ENCODE measurements around the gene GPR15.
"Not testable (repeated sequence)": the region's sequence is repeated elsewhere in the genome, so short reads cannot be mapped to it uniquely, and the experiment has no call there.

Gene GPR15

DNA sequence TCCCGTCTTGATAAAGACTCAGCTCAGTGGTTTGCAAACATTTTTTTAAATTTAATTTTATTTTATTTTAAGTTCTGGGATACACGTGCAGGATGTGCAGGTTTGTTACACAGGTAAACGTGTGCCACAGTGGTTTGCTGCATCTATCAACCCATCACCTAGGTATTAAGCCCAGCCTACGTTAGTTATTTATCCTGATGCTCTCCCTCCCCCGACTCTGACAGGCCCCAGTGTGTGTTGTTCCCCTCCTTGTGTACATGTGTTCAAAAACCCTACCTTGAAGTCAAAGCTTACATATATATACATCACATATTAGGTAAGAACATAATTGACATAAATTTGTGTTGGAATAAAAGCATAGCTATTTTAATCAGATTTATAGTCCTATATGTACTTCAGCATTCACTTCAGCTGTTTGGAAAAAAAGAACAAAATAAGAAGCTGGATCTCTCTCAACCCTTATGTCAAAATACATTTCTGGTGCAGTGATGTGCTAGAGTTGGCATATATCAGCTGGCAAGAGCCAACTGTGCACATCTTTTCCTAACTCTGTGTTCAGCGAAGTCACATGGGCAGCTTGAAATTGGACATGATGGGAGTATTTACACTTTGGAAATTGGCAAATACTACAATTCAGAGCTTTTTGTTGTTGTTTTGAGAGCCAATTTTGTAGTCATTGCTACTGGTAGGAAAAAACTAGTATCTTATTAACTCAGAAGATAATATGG, 26.5 kb downstream of the GPR15 start:
- DNase-seq (ENCODE audit: low read depth): no peak

DNA sequence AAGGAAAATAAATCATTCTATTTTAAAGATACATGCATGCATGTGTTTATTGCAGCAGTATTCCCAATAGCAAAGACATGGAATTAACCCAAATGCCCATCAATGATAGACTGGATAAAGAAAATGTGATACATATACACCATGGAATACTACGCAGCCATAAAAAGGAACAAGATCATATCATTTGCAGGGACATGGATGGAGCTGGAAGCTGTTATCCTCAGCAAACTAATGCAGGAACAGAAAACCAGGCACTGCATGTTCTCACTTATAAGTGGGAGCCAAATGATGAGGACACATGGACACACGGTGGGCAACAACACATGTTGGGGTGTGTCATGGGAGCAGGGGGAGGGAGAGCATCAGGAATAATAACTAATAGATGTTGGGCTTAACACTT, 28.0 kb downstream of the GPR15 start:
- not testable (repeated sequence) for DNase-seq (ENCODE audit: low read depth)

DNA sequence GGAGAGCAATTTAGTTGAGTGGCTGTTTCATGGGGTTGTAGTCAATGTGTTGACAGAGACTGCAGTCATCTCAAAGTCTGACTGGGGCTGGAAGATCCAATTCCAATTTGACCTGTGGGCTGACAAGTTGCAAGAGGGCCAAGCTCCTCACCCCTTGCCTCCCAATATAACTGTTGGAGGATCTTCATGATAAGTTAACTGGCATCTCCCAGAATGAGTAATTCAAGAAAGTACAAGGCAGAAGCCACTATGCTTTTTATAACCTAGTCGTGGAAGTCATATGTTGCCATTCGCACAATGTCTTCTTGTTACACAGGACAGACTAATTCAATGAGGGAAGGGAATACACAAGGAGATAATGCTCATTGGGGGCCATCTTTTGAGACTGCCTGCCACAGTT, 29.1 kb downstream of the GPR15 start:
- no peak for DNase-seq (ENCODE audit: low read depth)

DNA sequence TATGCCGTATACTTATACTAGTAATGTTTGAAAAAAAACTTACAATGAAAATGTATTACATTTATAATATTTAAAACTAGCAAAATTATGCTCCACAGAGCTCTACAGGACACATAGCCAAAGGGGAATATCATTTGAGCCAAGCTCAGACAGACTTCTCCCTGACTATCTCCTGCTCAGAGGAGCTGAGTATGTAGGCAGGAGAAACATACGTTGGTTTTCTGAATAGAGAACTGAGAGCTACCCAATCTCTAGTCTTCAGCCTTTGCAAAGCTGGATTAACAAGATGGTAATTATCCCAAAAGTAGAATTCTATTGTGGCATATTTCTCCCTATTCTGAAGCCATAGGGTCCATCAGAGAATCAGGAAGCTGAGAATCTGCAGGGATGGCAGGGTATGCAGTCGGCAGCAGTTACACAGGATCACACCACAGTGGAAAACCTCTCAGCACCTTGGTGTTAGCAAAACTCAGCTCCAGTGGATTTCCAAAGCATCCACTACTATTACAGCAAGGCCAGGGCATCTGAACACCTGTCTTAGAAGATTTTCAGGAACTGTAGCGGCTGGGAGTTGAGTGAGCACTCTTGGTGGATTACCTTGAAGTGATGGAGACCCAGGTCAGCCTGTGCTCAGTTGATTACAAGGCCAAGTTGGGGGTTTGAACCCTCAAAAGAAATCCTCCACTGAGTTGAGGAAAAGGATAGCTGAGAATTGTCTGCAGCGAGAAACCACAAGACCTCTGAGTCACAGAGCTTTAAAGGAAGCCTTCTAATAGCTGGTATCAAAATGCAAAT, 30.1 kb downstream of the GPR15 start:
- DNase-seq (ENCODE audit: low read depth): no peak

DNA sequence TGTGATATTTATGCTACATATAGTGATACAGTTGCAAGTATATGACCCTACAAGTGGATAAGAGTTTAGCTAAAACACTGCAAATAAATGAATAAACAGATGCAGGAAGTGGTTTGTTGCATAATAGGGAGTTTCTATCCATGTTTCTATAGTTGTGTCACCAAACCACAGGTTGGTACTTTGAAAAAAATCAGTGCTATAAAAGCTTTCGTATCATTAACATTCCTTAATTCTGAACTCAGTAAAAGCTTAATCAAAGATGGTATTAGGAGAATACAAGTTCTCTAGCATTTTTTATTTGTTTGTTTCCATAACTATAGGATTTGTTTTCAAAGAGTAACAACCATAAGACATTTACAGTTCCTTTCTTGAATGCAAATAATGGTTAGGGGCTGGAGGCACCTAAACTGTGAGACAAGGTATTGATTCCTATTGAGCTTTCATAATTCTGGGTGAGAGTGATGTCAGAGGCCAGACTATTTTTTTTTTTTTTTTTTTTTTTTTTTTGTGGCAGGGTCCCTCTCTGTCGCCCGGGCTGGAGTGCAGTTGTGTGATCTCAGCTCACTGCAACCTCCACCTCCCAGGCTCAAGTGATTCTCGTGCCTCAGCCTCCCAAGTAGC, 32.0 kb downstream of the GPR15 start:
- no peak for DNase-seq (ENCODE audit: low read depth)

DNA sequence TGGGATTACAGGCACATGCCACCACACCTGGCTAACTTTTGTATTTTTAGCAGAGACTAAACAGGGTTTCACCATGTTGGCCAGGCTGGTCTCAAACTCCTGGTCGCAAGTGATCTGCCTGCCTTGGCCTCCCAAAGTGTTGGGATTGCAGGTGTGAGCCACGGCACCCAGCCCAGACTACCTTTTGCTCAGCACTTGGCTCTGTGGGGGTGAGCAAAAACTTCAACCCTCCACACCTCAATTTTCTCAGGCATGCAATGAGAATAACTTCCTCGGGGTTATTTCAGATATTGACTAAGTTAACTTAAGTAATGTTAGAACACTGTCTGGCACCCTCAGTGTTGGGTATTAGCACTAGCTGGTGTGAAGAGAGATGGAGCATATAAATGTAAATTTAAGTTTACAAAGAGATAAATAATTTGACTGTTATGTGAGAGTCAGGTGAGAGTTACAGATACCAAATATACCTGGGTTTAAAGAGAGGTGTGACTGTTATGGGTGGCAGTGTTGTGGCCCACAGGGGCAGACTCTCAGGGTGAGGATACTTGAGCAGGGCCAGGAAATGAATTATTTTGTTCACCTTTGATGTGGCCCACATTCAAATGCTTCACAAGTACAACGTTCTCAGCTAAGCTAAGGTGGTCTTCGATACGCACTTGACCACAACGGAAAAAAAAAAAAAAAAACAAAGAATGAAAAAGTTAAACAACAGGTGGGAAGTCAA, 32.7 kb downstream of the GPR15 start:
- DNase-seq (ENCODE audit: low read depth): no peak

DNA sequence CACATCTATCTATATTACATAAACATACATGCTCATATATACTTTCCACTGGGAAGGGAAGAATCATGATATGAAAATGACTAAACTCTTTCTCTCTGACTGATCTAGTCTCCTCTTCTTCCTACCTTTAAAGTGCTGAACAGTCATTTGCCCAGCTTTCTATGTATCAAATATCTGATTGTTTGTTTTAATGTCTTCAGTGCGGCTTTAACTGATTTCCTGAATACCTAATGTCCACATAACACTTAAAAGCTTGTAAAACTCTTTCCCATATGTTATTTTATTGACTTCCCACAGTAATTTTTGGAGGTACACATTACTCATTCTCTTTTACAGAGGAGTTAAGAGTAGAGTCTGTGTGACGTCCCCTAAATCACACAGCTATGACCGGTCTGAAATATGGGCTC, 33.5 kb downstream of the GPR15 start:
- DNase-seq (ENCODE audit: low read depth): no peak

DNA sequence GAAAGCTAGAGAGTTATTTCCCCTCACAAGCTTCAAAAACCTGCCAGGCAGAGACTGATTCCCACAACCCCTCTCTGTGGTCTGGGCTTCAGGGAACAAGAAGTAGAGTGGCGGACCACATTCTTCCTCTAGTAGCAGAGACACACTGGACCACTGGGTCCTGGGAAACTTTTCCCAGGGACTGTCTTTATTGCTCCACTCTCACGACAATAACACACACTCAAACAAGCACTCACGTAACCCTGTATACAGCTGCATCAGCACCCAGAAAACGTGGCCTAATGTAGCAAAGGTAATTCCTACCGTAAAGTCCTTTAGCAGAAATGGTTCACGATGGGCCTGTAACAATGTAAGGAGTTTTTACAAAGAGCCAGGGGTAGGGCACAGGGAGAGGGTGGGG, 34.1 kb downstream of the GPR15 start:
- no peak for DNase-seq (ENCODE audit: low read depth)

DNA sequence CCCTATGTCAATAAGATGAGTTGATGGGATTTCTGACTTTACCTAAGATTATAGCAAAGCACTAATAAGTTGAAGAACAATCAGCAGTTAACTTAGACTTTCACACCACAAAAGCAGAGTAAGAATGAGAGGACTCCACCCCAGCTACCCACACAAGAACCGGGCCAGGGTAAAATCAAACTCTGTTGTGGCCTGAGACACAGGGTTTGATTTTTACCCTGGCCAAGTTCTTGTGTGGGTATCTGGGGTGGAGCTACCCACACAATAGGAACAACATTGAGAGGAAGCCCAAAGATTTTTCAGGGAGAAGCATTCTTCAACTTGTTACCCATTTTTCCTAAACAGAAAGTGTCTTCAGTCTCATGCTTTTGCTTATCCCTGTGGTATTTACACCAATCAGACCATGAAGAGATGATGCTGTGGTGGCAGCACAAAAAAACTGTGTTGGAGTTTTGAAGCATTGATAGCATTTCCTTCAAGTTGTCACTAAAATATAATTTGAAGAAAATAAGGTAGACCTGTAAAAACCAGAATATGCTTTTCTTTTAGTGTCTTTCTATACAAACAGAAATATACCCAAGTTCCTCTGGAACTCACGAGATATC, 36.0 kb downstream of the GPR15 start:
- DNase-seq (ENCODE audit: low read depth): no peak

DNA sequence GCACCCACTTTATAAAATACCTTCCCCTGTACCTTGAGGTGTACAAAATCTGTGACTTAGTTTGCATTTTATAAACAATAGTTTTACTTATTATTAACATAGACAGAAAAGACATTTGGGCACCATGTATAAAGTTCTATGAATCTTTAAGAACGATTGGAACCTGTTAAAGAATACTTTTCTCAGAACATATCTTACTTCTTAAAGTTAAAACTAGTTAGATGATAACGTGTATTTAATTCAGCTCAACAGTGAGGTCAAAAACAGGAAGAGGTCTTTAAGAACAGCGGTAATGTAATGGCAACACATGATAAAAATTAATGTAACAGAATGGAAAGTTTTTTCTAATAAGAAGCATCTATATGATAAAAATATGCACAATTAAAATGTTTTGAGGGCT, 36.6 kb downstream of the GPR15 start:
- no peak for DNase-seq (ENCODE audit: low read depth)

DNA sequence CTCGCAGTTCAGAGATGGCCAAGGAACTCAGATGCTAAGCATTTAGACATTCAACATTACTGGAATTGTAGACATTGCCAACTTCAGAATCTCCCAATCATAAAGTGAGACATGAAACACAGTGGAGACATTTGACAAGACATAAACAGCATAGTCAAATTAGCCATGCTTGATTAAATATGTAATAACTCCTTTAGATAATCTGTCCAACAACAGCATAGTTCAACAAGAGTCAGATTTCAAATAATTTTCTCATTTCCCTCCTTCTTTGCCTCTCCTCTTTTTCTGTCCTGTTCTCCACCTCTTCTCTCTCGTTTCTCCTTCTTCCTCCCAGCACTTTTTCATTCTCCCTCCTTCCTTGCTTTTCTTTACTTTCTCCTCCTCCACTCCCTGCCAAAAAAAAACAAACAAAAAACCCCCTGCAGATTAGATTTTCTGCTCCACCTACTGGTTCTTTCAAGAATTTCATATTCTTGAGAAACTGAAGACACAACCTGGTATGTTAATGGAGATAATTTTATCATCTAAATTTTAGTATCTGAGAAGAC, 41.5 kb downstream of the GPR15 start:
- DNase-seq (ENCODE audit: low read depth): no peak

DNA sequence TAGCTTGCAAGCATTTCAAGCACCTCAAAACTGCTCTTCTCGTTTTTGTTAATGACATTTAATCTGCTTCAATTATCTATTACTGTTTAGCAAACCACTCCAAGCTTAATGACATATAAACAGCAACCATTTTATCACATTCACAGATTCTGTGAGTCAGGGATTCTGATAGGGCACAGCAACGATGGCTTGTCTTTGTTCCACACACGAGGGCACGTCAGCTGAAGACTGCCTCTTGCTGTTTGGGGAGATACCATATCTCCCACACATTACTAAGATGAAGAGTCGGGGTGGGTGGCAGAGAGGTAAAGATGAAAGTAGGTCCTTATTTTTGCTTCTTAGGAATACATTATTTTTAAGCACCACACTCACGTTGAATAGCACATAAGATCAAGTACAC, 42.4 kb downstream of the GPR15 start:
- no peak for DNase-seq (ENCODE audit: low read depth)

DNA sequence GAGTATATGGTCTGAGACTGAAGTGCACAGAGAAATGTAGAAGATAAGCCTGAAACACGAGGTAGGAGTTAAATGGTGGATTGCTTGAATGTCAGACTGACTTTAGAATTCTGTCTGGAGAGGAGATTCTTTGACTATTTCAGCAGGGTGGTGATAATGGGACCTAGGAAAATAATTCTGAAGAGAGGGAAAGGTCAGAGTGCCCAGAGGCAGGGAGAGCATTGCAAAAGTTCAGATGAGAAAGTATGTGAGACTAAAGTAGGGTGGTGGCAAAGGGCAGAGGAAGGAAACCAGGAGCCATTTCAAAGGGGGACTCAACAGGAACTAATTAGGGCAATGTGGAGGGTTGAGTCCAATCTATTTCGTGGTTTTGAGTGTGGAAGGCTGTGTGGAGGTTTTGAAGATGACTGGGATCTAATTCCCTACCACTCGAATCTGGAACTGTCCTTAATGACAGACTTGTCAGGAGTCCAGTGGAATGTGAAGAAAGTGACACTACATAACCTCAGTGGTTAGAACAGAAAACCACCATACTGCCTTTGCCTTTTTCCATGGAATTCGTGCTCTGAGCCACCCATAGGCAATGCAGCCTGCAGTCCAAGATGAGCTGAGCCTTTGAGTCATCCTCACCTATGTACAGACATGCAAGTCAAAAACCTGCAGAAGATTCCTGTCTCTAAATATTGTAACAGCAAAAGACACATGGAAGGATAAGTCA, 45.6 kb downstream of the GPR15 start:
- no peak for DNase-seq (ENCODE audit: low read depth)

DNA sequence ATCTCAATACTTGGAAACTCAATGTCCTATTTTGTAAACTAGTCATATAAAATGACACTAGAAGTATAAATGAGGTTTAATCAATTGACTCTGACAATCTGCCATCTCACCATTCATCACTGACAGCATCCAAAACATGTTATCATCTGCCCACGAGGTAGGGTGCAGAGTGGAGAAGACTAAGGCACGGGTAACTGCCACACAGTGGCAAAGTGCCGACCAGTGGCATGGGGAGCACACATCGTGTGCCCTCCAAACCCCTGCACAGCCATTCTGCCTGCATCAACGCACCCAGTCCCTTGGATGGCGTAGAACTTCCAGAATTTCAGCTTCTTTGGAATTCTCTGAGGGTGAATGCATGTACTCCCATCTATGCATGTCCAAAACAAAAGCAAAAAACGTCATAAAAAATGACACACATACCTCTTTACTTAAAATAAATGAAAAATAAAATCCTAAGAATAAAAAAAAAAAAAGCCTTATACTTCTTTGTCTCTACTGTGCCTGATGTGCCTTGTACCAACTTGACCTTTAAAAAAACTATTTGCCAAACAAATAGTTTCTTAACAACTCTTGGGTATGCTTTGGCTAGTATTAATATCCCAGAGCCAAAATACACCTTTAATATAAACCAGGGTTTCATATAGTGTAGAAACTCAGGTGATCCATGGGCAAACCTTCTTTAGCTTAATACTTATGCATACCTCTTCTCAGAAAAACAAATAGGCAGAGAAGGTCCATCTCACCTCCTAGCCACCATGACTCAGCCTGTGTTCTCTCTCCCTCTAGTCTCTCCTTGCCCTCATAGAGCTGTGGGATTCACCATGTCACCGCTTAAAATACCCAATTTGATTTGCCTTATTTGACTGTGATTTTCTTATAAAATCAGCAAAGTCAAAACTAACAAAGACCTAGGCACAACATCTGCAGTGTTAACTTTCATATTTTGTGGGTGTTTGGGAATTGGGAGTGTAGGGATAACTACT, 48.9 kb downstream of the GPR15 start:
- no peak for DNase-seq (ENCODE audit: low read depth)

DNA sequence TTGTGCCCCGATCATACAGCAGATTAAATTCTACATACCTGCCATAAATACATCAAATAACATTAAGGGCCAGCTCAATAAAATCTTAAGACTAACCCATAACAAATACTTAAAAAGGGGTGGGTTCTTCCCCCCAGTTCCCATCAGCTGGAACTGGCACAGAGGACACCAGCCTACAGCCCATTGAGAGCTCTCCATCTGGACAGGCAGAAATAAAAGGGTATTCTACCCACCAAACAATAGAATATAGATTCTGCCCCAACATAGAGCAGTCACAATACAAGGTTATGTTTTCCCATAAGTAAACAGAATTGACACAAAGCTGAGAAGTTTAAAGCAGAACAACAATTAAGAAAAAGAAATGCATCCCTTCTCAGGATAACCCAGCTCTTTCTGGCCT, 49.7 kb downstream of the GPR15 start:
- DNase-seq (ENCODE audit: low read depth): no peak

DNA sequence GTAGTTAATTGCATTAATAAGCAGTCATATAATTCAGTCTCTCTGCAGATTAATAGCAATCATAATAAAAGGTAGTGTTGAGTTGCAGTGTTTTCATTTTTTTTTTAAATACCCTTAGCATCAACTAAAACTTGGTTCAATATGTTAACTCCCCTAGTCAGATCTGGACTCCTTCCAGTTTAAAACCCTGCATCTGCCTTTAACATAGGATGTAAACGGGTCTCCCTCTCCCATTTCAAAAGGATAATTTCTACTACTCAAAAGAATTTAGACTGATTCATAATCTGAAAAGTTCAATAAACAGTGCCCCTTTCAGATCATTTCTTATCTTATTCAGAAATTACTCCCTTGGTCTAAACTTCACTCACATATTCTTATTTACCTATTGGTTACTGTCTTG, 50.3 kb downstream of the GPR15 start:
- DNase-seq (ENCODE audit: low read depth): no peak

DNA sequence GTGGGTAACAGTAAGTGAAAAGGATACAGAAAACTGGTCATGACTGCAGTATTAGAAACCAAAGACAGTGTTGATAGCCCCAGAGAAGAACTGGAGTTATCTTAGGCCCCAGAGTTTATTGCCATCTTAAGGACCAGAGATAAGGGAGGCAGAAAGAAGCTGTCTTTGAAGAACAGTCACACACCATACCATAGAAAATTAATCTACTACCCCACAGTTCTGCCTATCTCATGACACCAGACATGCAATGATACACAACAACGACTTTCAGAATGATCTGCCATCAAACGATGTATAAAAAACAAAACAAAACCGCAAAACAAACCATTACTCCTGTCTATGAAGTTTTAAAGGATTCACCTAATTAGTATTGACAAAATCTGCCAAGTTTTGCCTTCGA, 52.0 kb downstream of the GPR15 start:
- no peak for DNase-seq (ENCODE audit: low read depth)
